IMR-90 (cell line): Measurements from ENCODE around the gene RNASEH2B. TPM values are rescaled to one million over a fixed set of nuclear protein-coding genes. Genes with fewer than 3 reads are reported as not detected.

Experiments
- ATAC-seq: fragments of 200-7000 bp; cut with Tn5 transposase; 2 replicates; pipeline ENCODE4 v1.9.1; 2020; ENCODE audit warnings: low read depth, mild to moderate bottlenecking, moderate library complexity
- BruUV-seq: library from RNA; stranded (reverse); fragments of 400-500 nt; replicated peaks from 2 replicates; lab custom pipeline; 2021; lab: Mats Ljungman, UMichigan
- CTCF ChIA-PET: fragments of 300-600 bp; formaldehyde crosslinking; extraction: SDS; loops from one replicate; lab custom pipeline; 2021; ENCODE audit warnings: antibody characterized with exemption; lab: Yijun Ruan, JAX
- POLR2A ChIA-PET: fragments of 300-600 bp; sonication (Branson Sonifier 250); formaldehyde crosslinking; loops from one replicate; lab custom pipeline; 2022; ENCODE audit warnings: antibody characterized with exemption; ENCODE audit not compliant: unreplicated experiment; lab: Charles Lee
- DNase-seq: peaks from one replicate; pipeline ENCODE4 v3.0.0; 2013
- H2AFZ ChIP-seq: replicated peaks from 2 replicates; pipeline ENCODE3; 2013; ENCODE audit warnings: low read length, mild to moderate bottlenecking; ENCODE audit not compliant: poor library complexity
- H2AK5ac ChIP-seq: 2 replicates; pipeline ENCODE4 v1.6.1; 2013; ENCODE audit warnings: low read depth, low read length, inconsistent platforms
- H2AK9ac ChIP-seq: replicated peaks from 2 replicates; pipeline ENCODE3; 2013; ENCODE audit warnings: mild to moderate bottlenecking, low read depth, low read length, moderate library complexity; ENCODE audit not compliant: poor library complexity
- H2BK120ac ChIP-seq: 2 replicates; pipeline ENCODE4 v1.6.1; 2013; ENCODE audit warnings: low read depth, low read length, inconsistent platforms
- H2BK15ac ChIP-seq: 3 replicates; pipeline ENCODE4 v1.6.1; 2013; ENCODE audit warnings: low read depth, low read length, inconsistent platforms
- H2BK20ac ChIP-seq: 2 replicates; pipeline ENCODE4 v1.6.1; 2013; ENCODE audit warnings: low read depth, mild to moderate bottlenecking, inconsistent platforms, low read length, moderate library complexity
- H2BK5ac ChIP-seq: 2 replicates; pipeline ENCODE4 v1.6.1; 2013; ENCODE audit warnings: mild to moderate bottlenecking, low read depth, low read length, inconsistent platforms; ENCODE audit not compliant: poor library complexity, severe bottlenecking
- H3K14ac ChIP-seq: replicated peaks from 2 replicates; pipeline ENCODE4 v1.6.1; 2013; ENCODE audit warnings: low read depth, low read length, inconsistent platforms
- H3K18ac ChIP-seq: 2 replicates; pipeline ENCODE4 v1.6.1; 2013; ENCODE audit warnings: low read depth, low read length, control low read depth
- H3K23ac ChIP-seq: 2 replicates; pipeline ENCODE4 v1.6.1; 2013; ENCODE audit warnings: low read depth, low read length, inconsistent platforms
- H3K27ac ChIP-seq: 2 replicates; pipeline ENCODE4 v1.5.1; 2013; ENCODE audit warnings: mild to moderate bottlenecking, control low read depth, low read length; ENCODE audit not compliant: insufficient read depth
- H3K27me3 ChIP-seq: 2 replicates; pipeline ENCODE4 v1.6.1; 2013; ENCODE audit warnings: low read length; ENCODE audit not compliant: control insufficient read depth, insufficient read depth
- H3K36me3 ChIP-seq: 2 replicates; pipeline ENCODE4 v1.6.1; 2013; ENCODE audit warnings: low read length, mixed read lengths; ENCODE audit not compliant: control insufficient read depth, insufficient read depth
- H3K4ac ChIP-seq: 2 replicates; pipeline ENCODE4 v1.6.1; 2013; ENCODE audit warnings: low read depth, low read length, inconsistent platforms
- H3K4me1 ChIP-seq: 2 replicates; pipeline ENCODE4 v1.6.1; 2013; ENCODE audit warnings: low read length, mixed read lengths; ENCODE audit not compliant: control insufficient read depth, insufficient read depth
- H3K4me2 ChIP-seq: 2 replicates; pipeline ENCODE4 v1.6.1; 2013; ENCODE audit warnings: low read depth, mild to moderate bottlenecking, control low read depth, low read length, moderate library complexity
- H3K4me3 ChIP-seq: 2 replicates; pipeline ENCODE4 v1.5.1; 2013; ENCODE audit warnings: low read depth, mild to moderate bottlenecking, control low read depth, low read length, moderate library complexity; ENCODE audit not compliant: insufficient read depth
- H3K56ac ChIP-seq: 2 replicates; pipeline ENCODE4 v1.6.1; 2013; ENCODE audit warnings: low read length, inconsistent platforms; ENCODE audit not compliant: insufficient read depth; ENCODE audit errors: extremely low read depth
- H3K79me1 ChIP-seq, 2 experiments: 2 replicates each; pipeline ENCODE4 v1.6.1; 2013; ENCODE audit warnings: low read length in 2 of 2, inconsistent platforms in 1 of 2, low read depth in 1 of 2
- H3K9ac ChIP-seq: 2 replicates; pipeline ENCODE4 v1.6.1; 2013; ENCODE audit warnings: low read depth, low read length, control low read depth
- H3K9me1 ChIP-seq: 2 replicates; pipeline ENCODE4 v1.6.1; 2013; ENCODE audit warnings: low read length, inconsistent platforms; ENCODE audit not compliant: insufficient read depth
- H3K9me3 ChIP-seq: 2 replicates; pipeline ENCODE4 v1.6.1; 2013; ENCODE audit warnings: low read length; ENCODE audit not compliant: control insufficient read depth, insufficient read depth
- H4K20me1 ChIP-seq: 2 replicates; pipeline ENCODE4 v1.6.1; 2013; ENCODE audit warnings: low read length, inconsistent platforms; ENCODE audit not compliant: insufficient read depth
- H4K5ac ChIP-seq: 2 replicates; pipeline ENCODE4 v1.6.1; 2013; ENCODE audit warnings: mild to moderate bottlenecking, low read depth, low read length, control low read depth
- H4K8ac ChIP-seq, 2 experiments: 2 replicates each; pipeline ENCODE4 v1.6.1; 2013; ENCODE audit warnings: low read depth in 2 of 2, low read length in 2 of 2, control low read depth in 1 of 2, inconsistent platforms in 1 of 2
- H4K91ac ChIP-seq: 2 replicates; pipeline ENCODE4 v1.6.1; 2013; ENCODE audit warnings: low read depth, low read length, inconsistent platforms; ENCODE audit not compliant: insufficient read depth
- BHLHE40 ChIP-seq: fragments of 150-350 bp; IDR thresholded peaks from 2 replicates; pipeline ENCODE4 v1.6.1; 2016; ENCODE audit warnings: mild to moderate bottlenecking, low read depth, low read length
- CEBPB ChIP-seq: IDR thresholded peaks from 2 replicates; pipeline ENCODE4 v1.6.1; 2012; ENCODE audit warnings: low read depth, low read length, improper control_type of control experiment
- CHD1 ChIP-seq: IDR thresholded peaks from 2 replicates; pipeline ENCODE4 v1.6.1; 2012; ENCODE audit warnings: low read depth, low read length, improper control_type of control experiment
- FOS ChIP-seq: fragments of 150-350 bp; IDR thresholded peaks from 2 replicates; pipeline ENCODE4 v1.6.1; 2016; ENCODE audit warnings: low read depth, low read length
- MAFK ChIP-seq: IDR thresholded peaks from 2 replicates; pipeline ENCODE4 v1.6.1; 2012; ENCODE audit warnings: low read depth, low read length, improper control_type of control experiment
- MXI1 ChIP-seq: IDR thresholded peaks from 2 replicates; pipeline ENCODE4 v1.6.1; 2012; ENCODE audit warnings: low read depth, mild to moderate bottlenecking, low read length, moderate library complexity, borderline replicate concordance
- POLR2A ChIP-seq: IDR thresholded peaks from 2 replicates; pipeline ENCODE4 v1.6.1; 2012; ENCODE audit warnings: mild to moderate bottlenecking, low read depth, low read length
- RFX5 ChIP-seq: IDR thresholded peaks from 2 replicates; pipeline ENCODE4 v1.8.0; 2012; ENCODE audit warnings: low read depth, mild to moderate bottlenecking, low read length, moderate library complexity
- SMC3 ChIP-seq: fragments of 150-350 bp; IDR thresholded peaks from 2 replicates; pipeline ENCODE4 v1.6.1; 2016; ENCODE audit warnings: low read depth, mild to moderate bottlenecking, antibody characterized with exemption, low read length, moderate library complexity
- USF2 ChIP-seq: fragments of 150-350 bp; IDR thresholded peaks from 2 replicates; pipeline ENCODE4 v1.6.1; 2017; ENCODE audit warnings: mild to moderate bottlenecking, antibody characterized with exemption, low read length, low read depth
- WGBS, 2 experiments: methylation state at CpG; one replicate each; pipeline versions ENCODE4 v1.1.5 to v1.1.7; 2013; ENCODE audit warnings: missing lambda C conversion rate in 2 of 2; ENCODE audit not compliant: insufficient read length in 1 of 2; ENCODE audit errors: extremely low coverage in 2 of 2; 5-methylcytosine and 5-hydroxymethylcytosine counted together
- dilution Hi-C: fragments of 300-500 bp; cut with HindIII; formaldehyde crosslinking; loops from one replicate; pipeline ENCODE4 v1.14.3; 2018; ENCODE audit warnings: low sequenced_read_pairs; ENCODE audit not compliant: unreplicated experiment
- in situ Hi-C: fragments of 300-500 bp; cut with MboI; formaldehyde crosslinking; loops from 3 replicates; pipeline ENCODE4 v1.14.3; 2019; ENCODE audit warnings: low sequenced_read_pairs, inconsistent platforms, mixed read lengths
- intact Hi-C: fragments of 100-400 bp; cut with micrococcal nuclease; formaldehyde crosslinking; loops from 2 replicates; pipeline ENCODE4 v1.10.0; 2022
- polyA plus RNA-seq, 3 experiments: library from polyadenylated mRNA; depleted of rRNA; stranded (reverse); fragments of >200 nt; gene quantifications; 2 replicates each; pipeline ENCODE4 v1.2.3, GENCODE V29; 2012; ENCODE audit warnings: low replicate concordance in 1 of 3
- total RNA-seq: library from RNA; depleted of rRNA; stranded (reverse); fragments of >200 nt; gene quantifications from 2 replicates; pipeline ENCODE4 v1.2.3, GENCODE V29; 2012
- TF ChIP-seq, protein P1 (sequence below): fragments of 150-350 bp; IDR thresholded peaks from 2 replicates; pipeline ENCODE4 v1.6.1; 2016; ENCODE audit warnings: low read depth, mild to moderate bottlenecking, low read length, moderate library complexity, borderline replicate concordance

Gene RNASEH2B
- total and polyA plus RNA-seq, 2 of the 4 experiments (the other 2 are of a cell fraction), result 11.2 to 14.2 TPM

- Histone ChIP-seq H2AK9ac (no peak overlapping the region), H2BK15ac (no peak overlapping the region), H3K79me1 (no peaks in the 10 kb centered on the region), H4K91ac (no peak overlapping the region), H3K14ac (no peak overlapping the region), H3K9me3 (no peaks in the 10 kb centered on the region), H3K4me3 (no peak overlapping the region), H3K4ac (no peak overlapping the region), H3K27me3 (peaks cover 7% of the 10 kb centered on the region), H4K20me1 (no peaks in the 10 kb centered on the region), H3K4me2 (no peak overlapping the region), H3K36me3 (no peaks in the 10 kb centered on the region), H3K4me1 (no peaks in the 10 kb centered on the region), H2BK120ac (no peak overlapping the region), H4K5ac (no peak overlapping the region), H2BK5ac (no peak overlapping the region), H3K27ac (no peak overlapping the region), H4K8ac (no peak overlapping the region), H3K23ac (no peak overlapping the region), H2BK20ac (no peak overlapping the region), H2AFZ (no peak overlapping the region), H3K9me1 (no peaks in the 10 kb centered on the region), H2AK5ac (no peak overlapping the region), H3K18ac (no peak overlapping the region), H3K56ac (no peak overlapping the region), H3K9ac (no peak overlapping the region)
- no TSS peak for BruUV-seq
- no peak for DNase-seq
- in situ Hi-C loops, result no loop called here
- dilution Hi-C loops, result no loop called here
- WGBS, 2 experiments, result 0% methylated on average over 1 of the region's 3 CpGs; no CpG with 5 or more reads in 1 of the 2 experiments
- ChIA-PET POLR2A (no interaction called here), CTCF (no interaction called here)
- ATAC-seq, result no peak
- TF ChIP-seq RFX5 (no peak), SMC3 (no peak), CEBPB (no peak), FOS (no peak), CHD1 (no peak), POLR2A (no peak), MAFK (no peak), USF2 (no peak), BHLHE40 (no peak), MXI1 (no peak)
- TF ChIP-seq, protein P1, sequence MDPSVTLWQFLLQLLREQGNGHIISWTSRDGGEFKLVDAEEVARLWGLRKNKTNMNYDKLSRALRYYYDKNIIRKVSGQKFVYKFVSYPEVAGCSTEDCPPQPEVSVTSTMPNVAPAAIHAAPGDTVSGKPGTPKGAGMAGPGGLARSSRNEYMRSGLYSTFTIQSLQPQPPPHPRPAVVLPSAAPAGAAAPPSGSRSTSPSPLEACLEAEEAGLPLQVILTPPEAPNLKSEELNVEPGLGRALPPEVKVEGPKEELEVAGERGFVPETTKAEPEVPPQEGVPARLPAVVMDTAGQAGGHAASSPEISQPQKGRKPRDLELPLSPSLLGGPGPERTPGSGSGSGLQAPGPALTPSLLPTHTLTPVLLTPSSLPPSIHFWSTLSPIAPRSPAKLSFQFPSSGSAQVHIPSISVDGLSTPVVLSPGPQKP, result no peak
- intact Hi-C loops, result no loop called here
Observed at GRCh38 chr13:50867637-50867945, 42.0 kb upstream of the RNASEH2B start.
